GM19240 (cell line): ENCODE results near the gene SLC9A8.

ENCODE experiments used
- DNase-seq: peaks from one replicate; pipeline ENCODE4 v3.0.0; 2011; ENCODE audit warnings: low spot score; ENCODE audit not compliant: insufficient read length

The SLC9A8 gene

DNA sequence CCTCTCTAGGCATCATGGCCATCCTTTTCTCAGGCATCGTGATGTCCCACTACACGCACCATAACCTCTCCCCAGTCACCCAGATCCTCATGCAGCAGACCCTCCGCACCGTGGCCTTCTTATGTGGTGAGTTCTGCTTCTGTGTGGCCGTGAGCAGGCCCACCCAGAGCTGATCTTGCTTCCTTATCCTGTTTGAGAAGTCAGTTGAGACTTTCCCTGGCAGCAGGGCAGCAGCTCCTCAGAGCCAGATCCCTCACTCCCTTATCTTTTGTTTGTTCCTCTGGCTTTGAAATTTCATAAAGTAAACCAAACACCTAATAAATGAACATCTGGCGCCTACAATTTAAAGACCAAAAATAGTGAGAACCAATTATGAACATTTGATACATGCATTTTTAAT, 62.1 kb downstream of the SLC9A8 start:
- DNase-seq, result no peak

DNA sequence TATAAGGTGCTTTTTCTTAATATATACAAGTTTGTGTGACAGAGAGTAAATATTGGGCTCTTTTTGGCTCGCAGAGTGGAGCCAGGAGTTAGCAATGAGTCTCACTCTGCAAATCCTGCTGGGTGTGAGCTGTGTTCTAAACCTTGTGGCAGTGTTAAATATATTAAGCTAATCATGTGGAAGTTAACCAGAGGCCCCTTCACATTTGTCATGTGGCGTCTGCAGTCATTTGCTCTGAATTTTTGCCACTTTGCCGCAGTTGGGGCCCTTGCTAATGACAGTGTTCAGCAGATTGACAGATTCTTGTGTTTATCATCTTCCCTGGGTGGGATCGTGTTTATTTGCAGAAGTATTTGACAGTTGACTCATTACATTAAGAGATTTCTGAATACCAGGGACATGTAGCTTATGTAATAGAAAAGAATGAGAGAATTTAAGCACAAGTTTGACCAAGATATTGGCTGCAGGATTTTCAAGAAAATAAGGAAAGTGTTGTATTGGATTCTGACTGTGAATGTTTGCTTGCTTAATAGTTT, 64.8 kb downstream of the SLC9A8 start:
- DNase-seq, result no peak

- no peak for DNase-seq
Measured at GRCh38 chr20:49878977-49879376, 66.3 kb downstream of the SLC9A8 start.

GRCh38 chr20:49880177-49880576, 67.5 kb downstream of the SLC9A8 start:
- no peak for DNase-seq

GRCh38 chr20:49880724-49881445, 68.3 kb downstream of the SLC9A8 start:
- DNase-seq, result no peak

- DNase-seq, result no peak
Measured at GRCh38 chr20:49882171-49882970, 69.7 kb downstream of the SLC9A8 start.

DNA sequence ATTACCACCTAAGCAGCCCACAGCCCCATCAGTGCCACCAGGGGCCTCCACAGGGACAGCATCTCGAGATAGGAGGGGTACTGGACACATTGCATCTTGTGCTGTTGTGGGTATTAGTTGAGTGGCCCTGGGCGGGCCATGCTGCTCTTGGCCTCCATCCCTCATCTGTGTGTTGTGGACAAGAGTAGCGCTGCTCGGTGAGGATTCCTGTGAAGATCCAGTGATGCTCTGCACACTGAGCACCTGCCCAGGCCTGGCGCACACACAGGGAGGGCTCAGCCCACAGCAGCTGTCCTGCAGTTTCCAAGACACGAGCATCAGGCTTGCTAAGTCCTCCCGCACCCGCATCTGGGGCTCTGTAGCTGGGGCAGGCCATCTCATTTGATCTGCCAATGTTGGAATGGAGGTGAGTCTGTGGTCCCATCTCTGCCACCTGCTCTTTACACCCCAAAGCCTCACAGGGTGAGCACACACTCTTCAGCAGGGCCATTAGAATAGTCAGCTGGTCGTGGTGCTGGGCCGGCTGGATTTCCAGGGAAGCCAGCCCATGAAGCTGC, 70.7 kb downstream of the SLC9A8 start:
- no peak for DNase-seq

DNA sequence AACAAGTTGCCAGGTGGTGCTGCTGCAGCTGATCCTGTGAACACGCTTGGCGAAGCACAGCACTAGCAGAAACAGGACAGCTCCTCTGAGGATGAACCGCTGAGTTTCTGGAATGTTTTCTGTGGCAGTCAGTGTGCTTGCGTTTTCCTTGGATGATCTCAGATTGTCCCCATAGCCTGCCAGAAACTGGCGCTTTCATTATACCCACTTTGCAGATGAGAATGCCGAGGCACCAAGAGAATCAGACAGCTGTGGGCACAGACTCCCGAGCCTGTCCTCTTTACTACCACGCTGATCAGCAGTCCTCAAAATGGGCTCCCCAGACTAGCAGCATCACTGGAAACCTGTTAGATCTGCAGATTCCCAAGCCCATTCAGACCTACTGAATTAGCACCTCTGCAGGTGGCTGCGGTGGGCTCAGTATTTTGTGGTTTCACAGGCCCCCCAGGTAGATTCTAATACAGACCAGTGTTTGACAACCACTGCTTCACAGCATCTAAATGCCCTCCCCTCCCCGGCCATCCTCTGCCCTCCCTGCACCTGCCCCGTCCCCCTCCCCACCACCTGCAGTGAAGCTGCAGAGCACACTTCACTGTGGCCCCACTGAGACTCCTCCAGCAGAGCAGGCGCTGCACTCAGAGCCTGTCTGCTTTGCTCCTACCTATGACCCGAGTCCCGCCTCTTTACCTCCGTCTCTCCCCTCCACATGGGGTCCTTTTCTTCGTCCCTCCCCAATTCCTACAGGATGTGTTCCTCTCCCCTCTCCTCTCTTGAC, 73.1 kb downstream of the SLC9A8 start:
- DNase-seq, result no peak

DNA sequence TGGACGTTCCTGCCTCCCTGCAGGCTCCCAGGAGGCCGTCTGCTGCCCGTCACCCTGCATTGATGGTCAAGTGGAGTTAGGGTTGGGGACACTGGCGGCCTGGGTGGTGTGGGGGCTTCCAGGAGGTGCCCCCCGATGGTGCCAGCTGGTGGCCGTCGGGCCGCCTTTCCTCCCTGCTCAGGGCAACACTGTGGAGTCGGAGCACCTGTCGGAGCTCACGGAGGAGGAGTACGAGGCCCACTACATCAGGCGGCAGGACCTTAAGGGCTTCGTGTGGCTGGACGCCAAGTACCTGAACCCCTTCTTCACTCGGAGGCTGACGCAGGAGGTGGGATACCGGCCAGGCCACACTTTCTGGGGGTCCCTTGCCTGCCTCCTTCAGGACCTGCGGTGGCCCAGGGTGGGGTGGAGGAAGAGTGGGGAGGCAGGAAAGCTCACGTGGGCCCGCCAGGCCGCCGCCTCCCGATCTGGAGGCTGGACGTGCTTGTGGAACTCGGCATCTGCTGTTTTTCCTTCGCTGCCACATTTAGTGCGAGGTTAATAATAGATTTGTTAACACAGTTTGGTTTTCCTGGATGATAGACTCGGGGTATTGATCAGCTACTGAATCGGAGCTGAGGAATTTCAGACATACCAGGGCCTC, 74.1 kb downstream of the SLC9A8 start:
- DNase-seq, result no peak

- no peak for DNase-seq
Measured at GRCh38 chr20:49887251-49888211, 74.9 kb downstream of the SLC9A8 start.

DNA sequence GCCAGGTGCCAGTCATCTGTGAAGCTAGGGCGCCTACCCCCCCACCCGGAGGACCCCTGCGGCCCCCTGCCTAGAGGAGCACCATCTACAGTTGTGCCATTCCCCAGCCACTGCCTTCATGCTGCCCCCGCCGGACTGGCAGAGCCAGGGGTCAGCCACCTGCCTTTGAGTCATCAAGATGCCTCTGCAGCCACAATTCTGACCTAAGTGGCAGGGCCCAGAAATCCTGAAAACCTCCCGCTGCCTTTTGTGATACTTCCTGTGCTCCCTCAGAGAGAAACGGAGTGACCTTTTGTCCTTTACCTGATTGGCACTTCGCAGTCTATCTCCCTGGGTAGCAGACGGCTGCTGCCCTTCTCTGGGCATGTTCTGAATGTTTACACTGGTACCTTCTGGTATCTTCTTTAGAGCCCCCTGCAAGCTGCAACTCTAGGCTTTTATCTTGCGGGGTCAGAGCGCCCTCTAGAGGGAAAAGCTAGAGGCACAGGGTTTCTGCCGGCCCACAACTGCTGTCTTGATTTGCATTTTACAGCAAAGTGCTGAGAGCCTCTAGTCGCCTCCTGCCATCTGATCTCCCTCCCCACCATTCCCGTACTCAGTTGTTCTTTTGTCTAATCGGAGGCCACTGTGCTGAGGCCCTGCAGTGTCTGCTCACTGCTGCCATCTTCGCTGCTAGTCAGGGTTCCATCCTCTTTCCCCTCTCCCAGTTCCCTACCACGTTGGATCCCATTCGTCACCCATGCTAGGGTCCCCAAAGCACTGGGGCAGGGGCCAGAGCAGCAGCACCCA, 75.8 kb downstream of the SLC9A8 start:
- peak; percentile 47 for DNase-seq

DNA sequence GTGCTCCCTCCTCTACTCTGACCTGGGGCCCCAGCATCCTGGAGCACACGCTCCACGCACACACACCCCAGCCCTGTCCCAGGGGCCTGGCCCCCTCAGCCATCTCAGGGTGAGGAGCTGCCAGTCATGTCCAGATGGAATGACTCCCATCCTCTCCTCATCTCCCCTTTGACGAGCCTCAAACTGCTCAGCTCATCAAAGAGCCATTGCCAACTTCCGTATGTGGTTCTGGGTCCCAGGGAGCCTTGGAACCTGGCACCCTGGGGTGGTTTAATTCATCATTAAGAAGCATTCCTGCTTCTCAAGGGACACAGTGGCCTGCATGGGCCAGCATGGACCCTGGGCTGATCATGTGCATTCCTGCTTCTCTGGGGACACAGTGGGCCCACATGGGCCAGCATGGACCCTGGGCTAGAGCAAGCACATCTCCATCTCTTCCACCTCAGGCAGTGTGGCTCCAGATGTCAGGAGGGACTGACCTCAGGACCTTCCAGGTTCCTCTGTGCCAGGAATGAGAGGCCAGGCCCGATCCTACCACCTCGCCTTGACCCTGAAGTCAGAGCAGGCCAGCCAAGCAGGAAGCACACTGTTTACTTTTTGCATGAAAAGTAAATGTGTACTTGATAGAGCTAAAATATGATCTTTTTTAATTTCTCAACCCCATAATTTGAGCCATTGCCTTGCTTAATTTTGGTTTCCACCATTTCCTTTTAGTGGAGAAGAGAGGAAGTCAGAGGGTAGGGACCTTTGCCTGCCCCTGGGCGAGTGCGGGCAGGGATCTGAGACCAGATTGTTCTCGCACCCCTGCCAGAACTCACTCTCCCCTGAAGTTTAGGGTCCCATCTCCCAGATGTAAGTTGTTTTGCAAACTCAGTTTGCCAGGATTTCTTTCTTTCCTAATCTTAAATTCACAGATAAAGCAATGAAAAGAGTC, 76.6 kb downstream of the SLC9A8 start:
- no peak for DNase-seq

GRCh38 chr20:49889935-49890333, 77.3 kb downstream of the SLC9A8 start:
- DNase-seq, result no peak

DNA sequence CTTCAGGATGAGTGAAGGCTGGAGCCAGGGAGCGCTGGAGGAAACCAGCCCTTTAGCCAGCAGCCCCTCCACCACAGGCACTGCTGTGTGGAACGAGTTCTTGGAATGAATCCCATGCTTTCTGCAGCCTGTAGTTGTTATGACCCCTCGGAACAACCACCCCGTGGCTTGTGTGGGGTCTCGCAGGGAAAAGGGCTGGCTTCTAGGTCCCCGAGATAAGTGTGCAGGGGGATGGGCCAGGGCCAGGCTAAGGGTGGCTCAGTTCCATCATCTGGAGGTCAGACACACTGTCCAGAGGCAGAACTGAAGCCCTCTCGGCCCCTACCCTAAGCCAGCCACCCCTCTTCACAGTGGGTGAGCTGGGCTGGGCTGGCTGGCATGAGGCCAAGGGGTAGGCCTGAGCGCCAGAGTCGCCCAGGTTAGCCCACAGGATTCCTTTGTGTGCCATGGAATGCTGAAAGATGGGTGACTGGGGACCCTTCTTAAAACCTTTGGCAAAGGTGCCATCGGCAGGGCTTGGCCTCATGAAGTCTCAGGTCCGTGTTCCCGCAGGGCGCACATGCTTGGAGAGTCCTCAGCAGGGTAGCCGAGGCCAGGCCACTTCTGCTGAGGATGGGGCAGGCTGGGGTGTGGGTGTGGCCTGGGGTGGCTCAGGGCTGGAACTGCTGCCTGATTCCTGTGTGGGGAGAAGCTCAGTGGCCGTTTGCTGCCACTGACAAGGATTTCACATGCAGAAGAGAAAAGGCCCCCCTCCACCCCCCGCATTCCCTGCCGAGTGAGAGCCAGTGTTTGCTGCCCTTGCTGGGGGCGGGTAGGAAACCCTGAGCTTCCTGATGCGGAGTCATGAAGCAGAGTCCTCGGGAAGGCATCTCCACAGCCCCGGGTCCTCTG, 78.1 kb downstream of the SLC9A8 start:
- DNase-seq, result no peak

DNA sequence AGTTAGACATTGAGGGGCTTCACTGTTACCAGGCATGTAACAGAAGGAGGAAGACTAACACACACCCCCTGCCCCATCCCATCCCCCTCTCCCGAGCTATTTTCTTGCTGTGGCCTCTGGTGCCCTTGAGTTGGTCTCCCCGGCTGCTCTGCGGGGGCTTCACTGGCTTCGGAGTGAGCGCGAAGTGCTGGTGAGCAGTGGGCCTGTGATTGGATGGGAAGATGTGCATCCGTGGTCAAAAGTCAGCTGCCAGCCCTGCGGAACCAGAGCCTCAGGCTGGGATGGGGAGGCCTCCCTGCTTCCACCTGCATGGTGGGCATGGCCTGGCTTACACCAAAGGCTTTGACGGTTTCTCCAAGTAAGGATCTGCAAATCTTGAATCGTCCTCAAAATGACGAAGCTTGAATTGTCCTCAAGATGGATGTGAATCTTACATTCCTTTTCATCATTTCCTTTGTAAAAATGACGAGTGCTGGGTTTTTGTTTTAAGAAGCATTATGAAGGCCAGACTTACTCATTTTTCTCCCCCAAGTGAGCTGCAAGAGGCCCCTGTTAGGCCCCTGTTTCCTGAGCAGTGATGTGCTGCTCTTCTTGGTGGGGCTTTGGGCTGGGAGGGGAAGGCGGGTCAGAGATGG, 79.0 kb downstream of the SLC9A8 start:
- DNase-seq, result no peak

DNA sequence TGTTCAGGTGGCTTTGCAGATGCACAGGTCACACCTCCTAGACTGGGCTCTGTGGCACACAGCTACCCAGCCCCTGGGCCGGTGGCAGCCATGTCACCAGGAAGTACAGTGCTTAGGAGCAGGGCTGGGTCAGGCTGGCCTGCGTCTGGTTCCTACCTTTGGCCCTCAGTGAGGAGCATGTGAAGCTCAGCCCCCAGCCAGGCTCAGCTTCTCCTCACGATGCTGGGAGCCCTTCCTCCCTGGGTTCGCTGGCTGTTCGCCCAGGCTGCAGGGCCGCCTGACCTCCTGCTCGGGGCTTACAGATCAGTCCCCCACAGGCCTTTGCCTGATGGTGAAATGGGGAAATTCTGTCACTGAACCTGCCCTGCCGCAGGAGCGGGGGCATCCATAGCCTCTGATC, 79.6 kb downstream of the SLC9A8 start:
- no peak for DNase-seq
